CD14-positive monocyte (primary cell): ENCODE data around the gene ATL1. TPM values are rescaled to one million over a fixed set of nuclear protein-coding genes. Genes with fewer than 3 reads are reported as not detected.

Experiments used
- DNase-seq, 3 donors: peaks; one replicate each; pipeline ENCODE4 v3.0.0-alpha.2; 2011 to 2022
- H2AFZ ChIP-seq: 2 replicates; pipeline ENCODE4 v1.6.0; 2012; ENCODE audit warnings: mild to moderate bottlenecking, low read depth, low read length, inconsistent platforms; ENCODE audit not compliant: insufficient read depth, poor library complexity, severe bottlenecking
- H3K27ac ChIP-seq, 2 donors: 1 replicate in 1 of 2; 2 replicates in 1 of 2; pipeline ENCODE4 v1.5.1; 2012 to 2013; ENCODE audit warnings: low read length in 2 of 2, control low read depth in 1 of 2, inconsistent platforms in 1 of 2, low read depth in 1 of 2, mild to moderate bottlenecking in 1 of 2
- H3K27me3 ChIP-seq, 2 donors: one replicate each; pipeline versions ENCODE4 v1.6.0 to v1.6.1; 2011 to 2013; ENCODE audit warnings: low read length in 2 of 2; ENCODE audit not compliant: control insufficient read depth in 2 of 2, insufficient read depth in 2 of 2
- H3K36me3 ChIP-seq, 2 donors: replicated peaks in 1 of 2; 1 replicate in 1 of 2; 2 replicates in 1 of 2; pipeline versions ENCODE4 v1.5.1 to v1.6.1; 2012 to 2013; ENCODE audit warnings: low read length in 2 of 2, control low read depth in 1 of 2, inconsistent platforms in 1 of 2, mild to moderate bottlenecking in 1 of 2; ENCODE audit not compliant: insufficient read depth in 2 of 2, control insufficient read depth in 1 of 2
- H3K4me1 ChIP-seq, 2 donors: 1 replicate in 1 of 2; 2 replicates in 1 of 2; pipeline versions ENCODE4 v1.5.1 to v1.6.1; 2012 to 2013; ENCODE audit warnings: low read length in 2 of 2, control low read depth in 1 of 2, inconsistent platforms in 1 of 2, mild to moderate bottlenecking in 1 of 2, moderate library complexity in 1 of 2; ENCODE audit not compliant: insufficient read depth in 2 of 2, control insufficient read depth in 1 of 2
- H3K4me2 ChIP-seq: replicated peaks from 2 replicates; pipeline ENCODE3; 2012; ENCODE audit warnings: low read length, moderate library complexity, mild to moderate bottlenecking; ENCODE audit not compliant: poor library complexity, severe bottlenecking; ENCODE audit errors: extremely low read depth
- H3K4me3 ChIP-seq, 3 experiments: fragments of 200-600 bp in 1 of 3; sonication (generic) in 1 of 3; replicated peaks in 1 of 3; 1 replicate in 2 of 3; 2 replicates in 1 of 3; pipeline ENCODE4 v1.5.1; 2011 to 2013; ENCODE audit warnings: low read length in 3 of 3, mild to moderate bottlenecking in 3 of 3, control low read depth in 2 of 3, low read depth in 2 of 3, inconsistent platforms in 1 of 3, moderate library complexity in 1 of 3
- H3K79me2 ChIP-seq: 2 replicates; pipeline ENCODE4 v1.6.0; 2012; ENCODE audit warnings: mild to moderate bottlenecking, control low read depth, inconsistent platforms, low read length, moderate library complexity; ENCODE audit not compliant: insufficient read depth
- H3K9ac ChIP-seq: 2 replicates; pipeline ENCODE4 v1.6.0; 2017; ENCODE audit warnings: low read length, mild to moderate bottlenecking; ENCODE audit not compliant: insufficient read depth, poor library complexity, severe bottlenecking
- H3K9me3 ChIP-seq, 2 donors: replicated peaks in 1 of 2; 1 replicate in 1 of 2; 2 replicates in 1 of 2; pipeline versions ENCODE4 v1.5.1 to v1.6.1; 2012 to 2013; ENCODE audit warnings: low read length in 2 of 2, control low read depth in 1 of 2; ENCODE audit not compliant: control insufficient read depth in 1 of 2, insufficient read depth in 1 of 2
- H4K20me1 ChIP-seq: 2 replicates; pipeline ENCODE4 v1.6.0; 2012; ENCODE audit warnings: mild to moderate bottlenecking, low read length, control low read depth, moderate library complexity; ENCODE audit not compliant: insufficient read depth
- H3K27ac Mint-ChIP-seq, 7 donors: one replicate each; pipeline ENCODE4 v1.8.0; 2020; ENCODE audit warnings: mild to moderate bottlenecking in 7 of 7, mixed read lengths in 7 of 7, moderate library complexity in 6 of 7, inconsistent platforms in 2 of 7
- H3K27me3 Mint-ChIP-seq, 3 donors: one replicate each; pipeline ENCODE4 v1.8.0; 2021 to 2022; ENCODE audit warnings: low read depth in 3 of 3, mild to moderate bottlenecking in 3 of 3, mixed read lengths in 3 of 3, moderate library complexity in 3 of 3, inconsistent platforms in 1 of 3
- H3K36me3 Mint-ChIP-seq, 2 donors: one replicate each; pipeline ENCODE4 v1.8.0; 2020; ENCODE audit warnings: mixed read lengths in 2 of 2, inconsistent platforms in 1 of 2, mild to moderate bottlenecking in 1 of 2
- H3K4me1 Mint-ChIP-seq: one replicate; pipeline ENCODE4 v1.8.0; 2020; ENCODE audit warnings: mild to moderate bottlenecking, mixed read lengths
- H3K4me3 Mint-ChIP-seq, 2 donors: one replicate each; pipeline ENCODE4 v1.8.0; 2020; ENCODE audit warnings: mild to moderate bottlenecking in 2 of 2, mixed read lengths in 2 of 2, moderate library complexity in 1 of 2
- H3K9me3 Mint-ChIP-seq, 7 donors: one replicate each; pipeline ENCODE4 v1.8.0; 2020 to 2022; ENCODE audit warnings: mixed read lengths in 7 of 7, mild to moderate bottlenecking in 6 of 7, moderate library complexity in 6 of 7, inconsistent platforms in 2 of 7
- CTCF ChIP-seq: fragments of 200-600 bp; IDR thresholded peaks from one replicate; pipeline ENCODE4 v1.8.0; 2022; ENCODE audit warnings: antibody characterized with exemption, mild to moderate bottlenecking
- WGBS: methylation state at CpG from one replicate; pipeline ENCODE4 v1.1.5; 2013; ENCODE audit warnings: missing lambda C conversion rate; ENCODE audit not compliant: insufficient coverage; 5-methylcytosine and 5-hydroxymethylcytosine counted together
- intact Hi-C, 2 donors: fragments of 100-400 bp; cut with micrococcal nuclease; formaldehyde crosslinking; loops; one replicate each; pipeline versions ENCODE4 v1.15.0 to v1.15.1; 2023
- polyA plus RNA-seq, 3 donors: library from polyadenylated mRNA; depleted of rRNA in 1 of 3; unstranded in 2 of 3; stranded (reverse) in 1 of 3; fragments of 300-500 nt in 2 of 3; fragments of >200 nt in 1 of 3; fragmentation: Illumina TruSeq in 2 of 3; gene quantifications; 1 replicate in 2 of 3; 2 replicates in 1 of 3; pipeline ENCODE4 v1.2.3, GENCODE V29; 2012 to 2021

The ATL1 gene
- polyA plus RNA-seq, 3 donors, result 0.36 to 1.1 (median 0.99) TPM

GRCh38 chr14:50675597-50675996, 115.7 kb downstream of the ATL1 start:
- no peak overlapping the region for H3K9ac ChIP-seq
- H3K9me3 ChIP-seq, result no peaks in the 10 kb centered on the region
- no peak overlapping the region for H3K27ac ChIP-seq
- H3K4me3 Mint-ChIP-seq, result no peak overlapping the region
- no peaks in the 10 kb centered on the region for H3K36me3 Mint-ChIP-seq
- H3K9me3 Mint-ChIP-seq, result no peaks in the 10 kb centered on the region
- no peak overlapping the region for H3K27ac Mint-ChIP-seq
- H3K79me2 ChIP-seq, result no peaks in the 10 kb centered on the region
- no peak for TF ChIP-seq CTCF
- peaks cover 22% of the 10 kb centered on the region for H3K4me1 Mint-ChIP-seq
- DNase-seq, result no peak
- H3K27me3 ChIP-seq, result no peaks in the 10 kb centered on the region
- intact Hi-C loops, result no loop called here
- H3K36me3 ChIP-seq, result no peaks in the 10 kb centered on the region
- H4K20me1 ChIP-seq, result no peaks in the 10 kb centered on the region
- no peak overlapping the region for H2AFZ ChIP-seq
- no peak overlapping the region for H3K4me3 ChIP-seq
- H3K27me3 Mint-ChIP-seq, result peaks cover 0 to 2% (median 0%) of the 10 kb centered on the region in 3 donors
- H3K4me2 ChIP-seq, result no peak overlapping the region
- WGBS, result 100% methylated on average over 1 of the region's 2 CpGs
- H3K4me1 ChIP-seq, result peaks cover 20 to 25% of the 10 kb centered on the region in 2 donors

- Histone ChIP-seq H3K4me2 (peak overlapping the region; percentile 64), H2AFZ (peak overlapping the region; percentile 14), H3K9ac (no peak overlapping the region), H3K27me3 (no peaks in the 10 kb centered on the region), H3K9me3 (no peaks in the 10 kb centered on the region), H3K4me1 (peaks cover 20 to 25% of the 10 kb centered on the region in 2 donors), H3K4me3 (peak overlapping the region in 2 of 3 experiments; percentile 16 to 60), H3K27ac (peak overlapping the region in 1 of 2 donors; percentile 66), H3K79me2 (no peaks in the 10 kb centered on the region), H3K36me3 (no peaks in the 10 kb centered on the region), H4K20me1 (no peaks in the 10 kb centered on the region)
- WGBS, result 56% methylated on average over 3 of the region's 7 CpGs
- intact Hi-C loops, result no loop called here
- Mint-ChIP-seq H3K36me3 (no peaks in the 10 kb centered on the region), H3K27me3 (peaks cover 0 to 2% (median 0%) of the 10 kb centered on the region in 3 donors), H3K4me3 (peak overlapping the region; percentile 56 to 86), H3K4me1 (peaks cover 22% of the 10 kb centered on the region), H3K27ac (peak overlapping the region in 6 of 7 donors; percentile 45 to 93 (median 73)), H3K9me3 (peaks cover 0 to 2% (median 0%) of the 10 kb centered on the region in 7 donors)
- DNase-seq, result no peak
- TF ChIP-seq CTCF, result no peak
These were observed 117.0 kb downstream of the ATL1 start for GRCh38 chr14:50676814-50677516.
